Measurements from ENCODE around the gene KMT2A. TPM values are rescaled to one million over a fixed set of nuclear protein-coding genes. Genes with fewer than 3 reads are reported as not detected.

Gene KMT2A
- total and polyA plus RNA-seq, 12 donors = 4.1 to 44.5 (median 34.6) TPM

DNA sequence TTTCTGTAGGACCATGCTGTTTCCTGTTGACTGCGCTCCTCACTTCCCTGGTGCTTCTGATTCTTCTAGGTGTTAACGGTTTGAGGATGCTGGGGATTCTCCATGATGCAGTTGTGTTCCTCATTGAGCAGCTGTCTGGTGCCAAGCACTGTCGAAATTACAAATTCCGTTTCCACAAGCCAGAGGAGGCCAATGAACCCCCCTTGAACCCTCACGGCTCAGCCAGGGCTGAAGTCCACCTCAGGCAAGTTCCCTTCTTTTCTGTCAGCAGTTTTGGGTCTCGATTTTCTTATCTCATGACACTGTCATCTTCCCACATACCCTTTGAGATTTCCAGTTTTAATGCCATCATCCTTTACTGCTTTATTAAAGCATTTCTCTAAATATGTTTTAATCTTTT, 83.3 kb downstream of the KMT2A start:
- TF ChIP-seq CTCF (IDR thresholded peaks at IDR 0.05) = no peak
- Histone ChIP-seq H3K27me3 (no peaks in the 10 kb centered on the region), H3K4me1 (peaks cover 0 to 9% (median 0%) of the 10 kb centered on the region in 9 donors), H3K9me3 (no peaks in the 10 kb centered on the region), H3K4me3 (no peak overlapping the region), H3K27ac (no peak overlapping the region), H3K36me3 (peaks cover 4 to 100% (median 62%) of the 10 kb centered on the region in 9 donors)
- DNase-seq = no peak
- 84 to 87% methylated on average over 6 of the region's 6 CpGs for WGBS, 2 donors
- intact Hi-C loops (cut with DNase I) = no loop called here
- ATAC-seq = no peak

- intact Hi-C loops (cut with DNase I) = no loop called here
- DNase-seq = no peak
- TF ChIP-seq CTCF (IDR thresholded peaks at IDR 0.05) = no peak
- no peak overlapping the region for H3K27ac ChIP-seq
- no peak overlapping the region for H3K4me3 ChIP-seq
- H3K4me1 ChIP-seq = peaks cover 0 to 11% (median 0%) of the 10 kb centered on the region in 9 donors
- H3K27me3 ChIP-seq = no peaks in the 10 kb centered on the region
- peak in 4 of 8 donors; percentile 13 to 38 (median 24) for ATAC-seq
- no peaks in the 10 kb centered on the region for H3K9me3 ChIP-seq
- H3K36me3 ChIP-seq = peaks cover 0 to 88% (median 55%) of the 10 kb centered on the region in 9 donors
- WGBS, 2 donors = 74 to 78% methylated on average over 13 of the region's 13 CpGs
These were observed 85.6 kb downstream of the KMT2A start for GRCh38 chr11:118521892-118522311.

DNA sequence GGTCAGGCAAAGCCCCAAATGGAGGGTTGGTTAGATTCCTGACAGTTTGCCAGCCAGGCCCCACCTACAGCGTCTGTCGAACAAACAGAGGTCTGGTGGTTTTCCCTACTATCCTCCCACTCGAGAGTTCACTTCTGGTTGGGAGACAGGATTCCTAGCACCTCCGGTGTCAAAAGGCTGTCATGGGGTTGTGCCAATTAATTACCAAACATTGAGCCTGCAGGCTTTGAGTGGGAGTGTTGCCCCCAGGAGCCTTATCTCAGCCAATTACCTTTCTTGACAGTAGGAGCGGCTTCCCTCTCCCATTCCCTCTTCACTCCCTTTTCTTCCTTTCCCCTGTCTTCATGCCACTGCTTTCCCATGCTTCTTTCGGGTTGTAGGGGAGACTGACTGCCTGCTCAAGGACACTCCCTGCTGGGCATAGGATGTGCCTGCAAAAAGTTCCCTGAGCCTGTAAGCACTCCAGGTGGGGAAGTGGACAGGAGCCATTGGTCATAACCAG, 86.3 kb downstream of the KMT2A start:
- intact Hi-C loops (cut with DNase I) = no loop called here
- no peaks in the 10 kb centered on the region for H3K9me3 ChIP-seq
- DNase-seq (no peak), ATAC-seq (peak in 6 of 8 donors; percentile 34 to 59 (median 52))
- no peaks in the 10 kb centered on the region for H3K27me3 ChIP-seq
- TF ChIP-seq CTCF (IDR thresholded peaks at IDR 0.05) = peak in 6 of 9 donors; percentile 30 to 49 (median 32)
- H3K36me3 ChIP-seq = peaks cover 0 to 81% (median 50%) of the 10 kb centered on the region in 9 donors
- no peak overlapping the region for H3K4me3 ChIP-seq
- 36 to 41% methylated on average over 6 of the region's 6 CpGs for WGBS, 2 donors
- H3K27ac ChIP-seq = no peak overlapping the region
- H3K4me1 ChIP-seq = peaks cover 0 to 11% (median 0%) of the 10 kb centered on the region in 9 donors

DNA sequence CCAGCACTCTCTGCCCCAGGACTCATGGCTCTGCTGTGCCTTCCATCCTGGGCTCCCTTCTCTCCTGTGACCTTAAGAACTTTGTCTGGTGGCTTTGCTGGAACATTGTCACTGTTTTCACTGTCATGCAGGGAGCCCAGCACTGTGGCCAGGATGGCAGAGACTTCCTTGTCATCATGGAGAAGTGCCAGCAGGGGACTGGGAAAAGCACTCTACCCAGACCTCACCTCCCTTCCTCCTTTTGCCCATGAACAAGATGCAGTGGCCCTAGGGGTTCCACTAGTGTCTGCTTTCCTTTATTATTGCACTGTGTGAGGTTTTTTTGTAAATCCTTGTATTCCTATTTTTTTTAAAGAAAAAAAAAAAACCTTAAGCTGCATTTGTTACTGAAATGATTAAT, 88.1 kb downstream of the KMT2A start:
- intact Hi-C loops (cut with DNase I) = no loop called here
- peak in 3 of 8 donors; percentile 10 to 35 (median 30) for ATAC-seq
- peaks cover 0 to 64% (median 44%) of the 10 kb centered on the region in 9 donors for H3K36me3 ChIP-seq
- no peak for TF ChIP-seq CTCF (IDR thresholded peaks at IDR 0.05)
- no peak overlapping the region for H3K4me3 ChIP-seq
- no peaks in the 10 kb centered on the region for H3K9me3 ChIP-seq
- H3K27me3 ChIP-seq = no peaks in the 10 kb centered on the region
- no peak overlapping the region for H3K27ac ChIP-seq
- no peak for DNase-seq
- H3K4me1 ChIP-seq = peaks cover 0 to 11% (median under 1%) of the 10 kb centered on the region in 9 donors

Measured in heart right ventricle (tissue), 16 donors.